HG03521 (cell line): Measurements from ENCODE around the gene SLC22A3.
"Not testable (repeated sequence)": the region's sequence is repeated elsewhere in the genome, so short reads cannot be mapped to it uniquely, and the experiment has no call there.

Source experiments
- ATAC-seq: cut with Tn5 transposase; IDR thresholded peaks from one replicate; pipeline ENCODE4 v1.9.1; 2021; ENCODE audit warnings: mild to moderate bottlenecking, moderate library complexity; ENCODE audit not compliant: unreplicated experiment

SLC22A3 gene

DNA sequence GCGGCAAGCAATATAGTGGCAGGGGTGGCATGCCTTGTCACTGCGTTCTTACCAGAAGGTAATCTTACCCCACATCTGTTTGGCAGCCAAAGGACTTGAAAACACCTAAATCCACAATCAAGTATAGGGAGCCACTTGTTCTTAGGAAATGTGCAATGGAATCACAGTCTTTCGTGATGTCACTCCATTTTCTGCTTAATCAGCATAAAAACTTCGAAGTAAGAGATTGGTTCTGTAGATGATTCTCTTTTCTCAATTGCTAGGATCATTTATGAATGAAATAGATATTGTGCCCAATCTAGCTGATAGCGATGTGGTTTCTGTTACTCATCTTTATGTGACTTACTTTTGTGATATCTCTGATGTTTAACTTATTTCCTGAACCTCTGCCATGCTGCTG is 89.0 kb downstream of the SLC22A3 start:
- no peak for ATAC-seq

DNA sequence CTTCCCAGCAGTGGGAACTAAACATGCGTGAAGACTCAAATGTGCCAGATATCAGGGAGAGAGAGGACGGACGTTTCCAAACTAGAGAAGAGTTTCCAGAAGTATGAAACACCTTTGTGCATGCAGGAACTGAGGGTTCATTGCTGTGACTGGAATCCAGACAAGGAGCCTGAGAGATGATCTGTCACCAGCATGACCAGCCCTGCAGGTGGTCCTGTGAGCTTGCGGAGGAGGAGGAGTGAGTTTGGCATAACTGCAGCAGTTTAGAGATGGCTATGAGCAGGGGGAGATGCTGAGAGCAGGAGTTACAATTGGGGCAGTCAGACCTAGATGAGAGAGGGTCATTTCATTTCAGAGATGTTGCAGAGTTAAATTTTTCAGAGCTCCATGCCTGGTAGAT is 89.6 kb downstream of the SLC22A3 start:
- no peak for ATAC-seq

DNA sequence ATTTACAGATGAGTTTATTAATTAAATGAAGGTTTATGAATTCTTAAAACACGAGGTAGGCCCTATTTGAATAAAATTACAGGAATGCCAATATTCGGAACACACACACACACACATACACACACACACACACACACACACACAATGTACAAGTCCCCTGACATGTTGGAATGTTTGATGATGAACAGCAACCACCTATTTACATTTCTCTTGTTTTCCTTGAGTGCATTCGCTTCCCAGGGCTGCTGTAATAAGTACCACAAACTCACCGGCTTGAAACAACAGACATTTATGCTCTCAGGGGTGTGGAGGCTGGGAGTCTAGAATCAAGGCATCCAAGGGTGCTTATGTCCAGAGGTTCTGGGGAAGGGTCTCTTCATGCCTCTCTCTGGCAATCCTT is 90.3 kb downstream of the SLC22A3 start:
- ATAC-seq: no peak

GRCh38 chr6:160439751-160440150 is 91.6 kb downstream of the SLC22A3 start:
- no peak for ATAC-seq

GRCh38 chr6:160442151-160442550 is 94.0 kb downstream of the SLC22A3 start:
- ATAC-seq: no peak

DNA sequence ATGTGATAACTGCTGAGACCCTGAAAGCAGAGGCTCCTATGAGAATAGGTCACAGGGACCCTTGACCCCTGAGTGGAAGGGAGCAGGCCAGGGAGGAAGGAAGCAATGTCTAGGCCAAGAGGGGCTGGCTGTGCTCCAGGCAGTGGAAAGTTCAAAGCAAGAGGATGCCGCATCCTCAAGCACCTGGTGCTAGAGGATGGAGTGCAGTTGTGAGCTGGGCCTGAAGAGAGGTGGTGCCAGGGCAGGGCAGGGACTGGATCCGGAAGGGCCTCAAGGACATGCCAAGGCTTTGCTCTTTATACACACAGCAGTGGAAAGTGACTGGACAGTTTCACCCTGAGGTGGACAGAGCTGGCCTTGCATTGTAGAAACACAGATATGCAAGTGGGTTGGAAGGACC is 97.0 kb downstream of the SLC22A3 start:
- no peak for ATAC-seq

DNA sequence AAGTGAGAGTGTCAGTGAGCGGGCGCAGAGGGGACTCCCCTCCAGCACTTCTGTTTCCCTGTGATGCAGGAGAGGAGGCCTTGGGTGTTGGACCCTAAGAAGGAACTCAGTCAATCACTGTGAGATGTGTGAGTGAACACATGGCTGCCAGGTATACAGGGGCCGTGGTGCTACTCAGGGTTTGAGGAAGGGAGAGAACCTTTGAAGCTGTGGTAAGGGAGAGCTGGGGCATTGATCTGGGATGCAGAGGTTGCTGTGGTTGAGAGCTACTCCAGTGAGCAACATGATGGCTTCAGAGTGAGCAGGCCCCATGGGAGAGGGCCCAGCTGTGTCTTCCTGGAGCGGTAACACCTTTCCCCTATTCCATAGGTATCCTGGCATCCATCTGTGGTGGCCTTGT is 99.2 kb downstream of the SLC22A3 start:
- no peak for ATAC-seq

GRCh38 chr6:160449787-160450186 is 101.6 kb downstream of the SLC22A3 start:
- not testable (repeated sequence) for ATAC-seq

GRCh38 chr6:160450849-160451248 is 102.7 kb downstream of the SLC22A3 start:
- no peak for ATAC-seq

DNA sequence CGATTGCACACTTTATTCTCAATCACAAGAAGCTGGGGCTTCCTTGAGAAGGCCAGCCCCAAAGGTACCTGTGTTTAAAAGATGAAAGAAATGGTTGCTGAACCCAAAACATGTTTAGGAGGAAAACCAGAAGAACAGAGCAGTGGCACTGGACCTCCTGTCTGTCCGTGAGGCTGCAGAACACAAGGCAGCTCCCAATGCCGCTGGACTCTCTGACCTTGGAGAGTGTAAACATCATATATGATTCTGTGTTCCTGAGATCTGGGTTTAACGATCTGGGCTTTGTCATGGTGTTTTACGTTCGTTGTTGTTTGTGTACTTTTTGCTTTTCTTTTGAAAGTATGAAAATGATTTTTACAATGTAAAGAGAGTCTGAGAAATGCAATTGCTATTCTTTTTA is 106.1 kb downstream of the SLC22A3 start:
- ATAC-seq: no peak

DNA sequence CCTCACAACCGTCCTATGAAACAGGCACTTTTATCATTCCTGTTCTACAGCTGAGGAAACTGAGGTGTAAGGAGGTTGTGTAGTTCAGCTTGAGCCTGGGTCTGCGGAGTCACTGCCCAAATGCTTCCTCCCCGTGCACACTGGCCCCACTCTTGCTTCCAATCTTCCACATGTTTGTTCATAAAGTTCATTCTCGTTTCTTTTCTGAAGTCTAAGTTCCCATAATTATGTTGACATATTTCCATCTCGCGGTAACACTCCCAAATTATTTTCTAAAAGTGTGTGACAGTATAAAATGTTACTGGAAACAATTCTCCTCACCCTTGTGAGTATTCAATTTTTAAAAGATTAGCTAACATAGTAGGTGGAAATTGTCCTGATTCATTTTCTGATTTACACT is 106.9 kb downstream of the SLC22A3 start:
- ATAC-seq: no peak

DNA sequence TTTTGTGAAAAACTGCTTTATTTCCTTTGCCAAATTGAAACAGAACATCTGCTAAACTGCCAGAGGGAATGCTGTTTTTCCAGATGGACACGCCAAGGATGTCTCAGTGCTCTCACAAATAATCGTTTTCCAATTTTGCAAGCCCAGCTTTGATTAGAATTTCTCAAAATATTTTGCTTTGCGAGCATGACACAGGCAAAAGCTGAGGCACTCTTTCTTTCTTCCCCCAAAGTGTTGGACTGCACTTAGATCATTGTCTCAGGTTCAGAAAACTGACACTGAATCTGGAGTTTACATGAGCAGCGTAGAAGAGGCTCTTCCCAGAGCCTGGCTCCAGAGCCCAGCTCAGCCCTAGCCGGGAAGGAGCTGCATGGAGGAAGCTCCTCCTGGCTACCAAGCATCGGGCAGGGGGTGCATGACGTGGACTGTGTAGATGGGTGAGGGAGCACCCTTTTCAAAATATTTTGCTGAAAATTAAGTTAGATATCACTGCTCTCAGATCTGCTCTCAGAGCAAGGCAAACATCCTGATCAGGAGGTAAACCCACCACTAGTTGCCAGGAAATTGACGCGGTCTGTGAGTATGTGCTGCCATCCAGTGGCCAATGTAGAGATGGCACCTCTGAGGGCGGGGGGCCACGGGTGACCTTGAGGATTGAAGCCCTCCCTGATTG is 107.5 kb downstream of the SLC22A3 start:
- ATAC-seq: peak; percentile 76

GRCh38 chr6:160456214-160456546 is 108.0 kb downstream of the SLC22A3 start:
- ATAC-seq: no peak

GRCh38 chr6:160457823-160458222 is 109.6 kb downstream of the SLC22A3 start:
- no peak for ATAC-seq

- no peak for ATAC-seq
Observed at GRCh38 chr6:160461641-160462040, 113.5 kb downstream of the SLC22A3 start.

DNA sequence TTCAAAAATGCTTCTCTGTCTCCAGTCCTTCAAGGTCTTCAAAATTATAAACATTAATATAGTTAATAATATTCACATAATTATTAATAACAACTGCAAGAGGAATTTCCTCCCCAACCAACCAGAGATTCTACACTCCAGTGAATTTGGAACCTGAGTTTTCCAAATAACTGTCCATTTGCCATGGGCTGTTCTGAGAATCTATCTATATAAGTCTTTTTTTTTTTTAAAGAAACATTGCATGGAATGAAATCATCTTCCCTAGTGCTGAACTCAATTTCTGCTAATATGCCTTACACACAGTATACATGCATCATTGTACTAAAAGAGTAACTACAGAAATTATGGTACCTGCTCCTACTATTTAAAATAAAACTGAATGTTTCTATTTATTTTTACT is 113.9 kb downstream of the SLC22A3 start:
- no peak for ATAC-seq

DNA sequence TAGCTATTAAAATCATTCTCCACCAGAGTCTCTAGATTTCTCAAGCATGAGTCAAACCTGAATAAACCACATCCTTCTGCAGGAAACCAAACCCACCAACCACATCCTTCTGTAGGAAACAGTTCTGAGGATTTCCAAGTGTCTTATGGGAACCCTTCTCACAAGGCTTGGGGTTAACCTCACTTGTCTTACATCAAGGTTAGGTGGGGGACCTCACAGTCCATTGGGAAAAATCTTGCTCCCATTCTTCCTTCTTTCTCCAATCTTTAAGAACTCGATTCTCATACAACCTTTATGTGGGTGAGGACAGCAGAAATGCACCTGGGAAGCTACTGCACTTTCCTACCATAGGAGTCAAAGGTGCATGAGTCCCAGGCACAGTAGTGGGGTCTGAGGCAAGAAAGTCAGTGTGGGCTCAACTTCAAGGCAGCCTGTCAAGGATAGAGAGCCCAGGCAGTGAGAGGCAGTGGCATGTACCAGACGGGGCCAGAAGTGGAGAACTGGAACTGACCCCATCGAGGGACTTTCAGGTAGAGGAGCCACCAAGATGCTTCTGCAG is 114.5 kb downstream of the SLC22A3 start:
- peak; percentile 89 for ATAC-seq

DNA sequence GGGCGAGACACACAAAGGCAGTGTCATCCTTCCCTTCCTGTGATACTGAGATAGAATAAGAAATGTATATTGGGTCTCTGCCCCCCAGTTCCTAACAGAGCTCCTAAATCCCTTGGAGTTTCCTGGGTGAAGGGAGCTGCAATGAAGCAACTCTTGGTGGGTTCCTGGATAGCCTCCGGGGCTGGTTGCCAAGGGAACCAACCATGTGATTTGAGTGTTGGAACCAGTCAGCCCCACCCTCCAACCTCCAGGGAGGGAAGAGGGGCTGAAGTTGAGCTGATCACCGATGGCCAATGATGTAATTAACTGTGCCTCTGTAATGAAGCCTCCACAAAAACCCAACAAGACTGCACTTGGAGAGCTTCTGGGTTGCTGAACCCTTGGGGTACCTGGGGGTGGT is 116.6 kb downstream of the SLC22A3 start:
- ATAC-seq: no peak

DNA sequence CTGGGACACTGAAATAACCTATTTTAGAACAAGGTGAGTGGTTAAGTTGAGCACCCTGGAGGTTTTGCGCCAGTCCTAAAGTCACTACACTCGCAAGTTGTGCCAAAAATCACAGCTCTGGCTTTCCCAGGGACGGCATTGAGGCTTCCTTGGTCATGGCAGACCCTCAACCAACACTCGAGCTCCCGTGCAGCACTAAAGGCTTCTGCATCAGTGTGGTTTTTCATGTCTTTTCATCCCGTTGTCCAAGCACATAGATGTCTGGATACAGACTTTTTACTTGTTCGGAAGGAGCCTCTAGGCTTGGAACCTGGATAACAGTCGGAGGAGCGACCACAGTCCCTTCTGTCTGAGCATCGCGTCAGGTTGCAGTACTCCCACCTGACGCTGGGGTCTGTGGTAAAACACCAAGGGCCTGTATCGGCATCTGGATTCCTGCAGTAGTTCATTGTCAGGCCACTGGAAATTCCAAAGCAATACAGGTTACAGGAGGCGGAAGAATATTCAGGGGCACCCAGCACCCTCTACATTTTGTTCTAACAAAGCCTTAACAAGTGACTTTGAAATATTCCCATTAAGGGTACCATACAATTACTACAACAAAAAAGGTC is 119.2 kb downstream of the SLC22A3 start:
- not testable (repeated sequence) for ATAC-seq

DNA sequence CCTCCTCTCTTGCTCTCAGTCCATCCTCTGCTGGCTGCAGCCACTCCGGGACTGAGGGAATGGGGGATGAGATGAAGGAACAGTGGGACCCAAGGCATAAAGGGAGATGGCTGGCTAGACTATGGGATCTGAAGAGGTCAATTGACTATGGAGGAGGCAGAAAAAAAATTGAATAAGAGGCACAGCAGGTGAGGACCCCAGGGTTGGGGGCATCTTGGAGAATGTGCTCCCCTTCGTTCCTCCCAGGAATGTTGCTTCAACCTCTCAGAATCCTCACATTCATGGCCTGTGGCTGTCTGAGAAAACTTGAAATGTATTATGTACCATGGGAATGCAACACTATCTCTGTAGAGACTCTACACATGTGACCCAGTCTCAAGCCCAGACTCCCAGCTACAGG is 121.0 kb downstream of the SLC22A3 start:
- no peak for ATAC-seq

DNA sequence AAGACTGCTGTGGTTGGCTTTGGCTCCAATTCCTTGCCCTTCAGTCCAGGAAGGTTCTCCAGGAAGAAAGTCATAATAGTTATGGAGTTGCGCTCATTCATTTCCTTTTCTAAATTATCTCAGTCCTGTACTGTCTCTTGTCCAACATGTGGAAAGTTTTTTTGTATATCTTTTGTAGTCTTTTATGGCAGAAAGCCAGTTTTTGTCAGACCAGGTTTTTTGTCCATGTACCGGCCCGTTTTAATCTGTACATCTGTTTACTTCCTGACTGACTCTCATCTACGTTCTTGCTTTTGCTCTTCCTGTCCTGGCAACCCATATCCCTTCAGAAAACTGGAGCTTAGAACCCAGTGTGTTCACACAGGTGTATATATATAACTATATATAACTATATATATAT is 127.9 kb downstream of the SLC22A3 start:
- ATAC-seq: not testable (repeated sequence)

DNA sequence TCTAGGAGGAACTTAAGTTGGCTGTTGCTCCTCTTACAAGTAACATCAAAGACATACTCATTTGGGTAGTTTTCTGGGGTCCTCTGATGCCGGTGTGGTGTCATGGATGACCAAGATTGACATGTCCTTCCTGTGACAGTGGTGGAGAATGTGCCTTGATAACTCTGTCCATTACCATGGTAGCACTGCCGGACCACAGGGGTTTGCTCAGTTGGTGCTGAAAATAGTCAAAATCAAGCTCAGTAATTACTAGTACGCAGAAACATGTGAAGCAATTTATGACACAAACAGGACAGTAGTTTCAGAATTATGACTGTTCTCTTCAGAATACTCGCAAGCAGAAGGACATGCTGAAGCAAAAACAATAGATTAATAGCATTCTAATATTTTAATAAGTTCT is 128.9 kb downstream of the SLC22A3 start:
- not testable (repeated sequence) for ATAC-seq

DNA sequence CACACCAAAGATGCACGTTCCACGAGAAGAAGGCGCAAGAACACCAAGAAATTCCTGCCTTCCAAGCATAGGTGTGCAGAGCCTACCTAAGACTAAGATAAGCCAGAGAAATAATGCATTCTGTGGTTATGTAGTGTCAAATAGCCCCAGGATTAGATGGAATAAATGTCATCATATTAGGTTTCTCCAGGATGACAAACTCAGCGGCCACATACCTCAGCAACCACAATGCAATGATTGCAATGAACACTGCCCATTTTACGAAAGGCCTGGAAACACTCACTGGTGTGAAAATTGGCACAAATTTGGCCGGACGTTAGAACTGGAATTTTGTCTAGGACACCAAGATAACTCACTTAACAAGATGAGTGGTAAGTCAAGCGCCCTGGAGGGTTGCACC is 129.7 kb downstream of the SLC22A3 start:
- ATAC-seq: no peak
